H9 (cell line): ENCODE data around the gene NHLH1. TPM values are rescaled to one million over a fixed set of nuclear protein-coding genes. Genes with fewer than 3 reads are reported as not detected.

Experiments used
- DNase-seq: peaks from one replicate; pipeline ENCODE4 v3.0.0-alpha.2; 2017
- H2AFZ ChIP-seq: one replicate; pipeline ENCODE4 v1.6.1; 2013; ENCODE audit warnings: mild to moderate bottlenecking, low read length, control low read depth, moderate library complexity
- H2AK5ac ChIP-seq: 2 replicates; pipeline ENCODE4 v1.6.1; 2013; ENCODE audit warnings: low read length, control low read depth, mixed read lengths; ENCODE audit not compliant: insufficient read length
- H2BK120ac ChIP-seq: one replicate; pipeline ENCODE4 v1.6.1; 2013; ENCODE audit warnings: low read depth, mild to moderate bottlenecking, low read length, control low read depth, inconsistent platforms; ENCODE audit not compliant: poor library complexity, severe bottlenecking
- H2BK12ac ChIP-seq: 2 replicates; pipeline ENCODE4 v1.6.1; 2013; ENCODE audit warnings: low read length, control low read depth, mixed read lengths, low read depth; ENCODE audit not compliant: insufficient read length
- H2BK15ac ChIP-seq: 2 replicates; pipeline ENCODE4 v1.6.1; 2013; ENCODE audit warnings: low read depth, low read length, control low read depth
- H2BK20ac ChIP-seq: one replicate; pipeline ENCODE4 v1.6.1; 2013; ENCODE audit warnings: low read depth, mild to moderate bottlenecking, low read length, control low read depth, inconsistent platforms; ENCODE audit not compliant: poor library complexity, severe bottlenecking
- H2BK5ac ChIP-seq: 2 replicates; pipeline ENCODE4 v1.6.1; 2013; ENCODE audit warnings: low read length, control low read depth, mixed read lengths; ENCODE audit not compliant: insufficient read length
- H3K14ac ChIP-seq: 2 replicates; pipeline ENCODE4 v1.6.1; 2013; ENCODE audit warnings: low read length, control low read depth; ENCODE audit not compliant: insufficient read depth
- H3K18ac ChIP-seq: 2 replicates; pipeline ENCODE4 v1.6.1; 2013; ENCODE audit warnings: low read depth, mild to moderate bottlenecking, mixed read lengths, low read length, control low read depth; ENCODE audit not compliant: insufficient read length
- H3K23ac ChIP-seq: 2 replicates; pipeline ENCODE4 v1.6.1; 2013; ENCODE audit warnings: low read length, control low read depth, mixed read lengths, low read depth; ENCODE audit not compliant: insufficient read length
- H3K23me2 ChIP-seq: 2 replicates; pipeline ENCODE4 v1.6.1; 2013; ENCODE audit warnings: low read depth, mild to moderate bottlenecking, mixed read lengths, low read length, control low read depth; ENCODE audit not compliant: insufficient read length, poor library complexity, severe bottlenecking
- H3K27ac ChIP-seq: 2 replicates; pipeline ENCODE4 v1.5.1; 2013; ENCODE audit warnings: low read length, control low read depth, mixed read lengths, low read depth; ENCODE audit not compliant: insufficient read length
- H3K27me3 ChIP-seq: 2 replicates; pipeline ENCODE4 v1.6.1; 2013; ENCODE audit warnings: low read length, control low read depth, inconsistent platforms; ENCODE audit not compliant: insufficient read depth
- H3K4ac ChIP-seq: 2 replicates; pipeline ENCODE4 v1.6.1; 2013; ENCODE audit warnings: low read depth, mild to moderate bottlenecking, control low read depth, inconsistent platforms, low read length, moderate library complexity
- H3K4me1 ChIP-seq: 2 replicates; pipeline ENCODE4 v1.6.1; 2013; ENCODE audit warnings: low read length, control low read depth, inconsistent platforms; ENCODE audit not compliant: insufficient read depth
- H3K4me2 ChIP-seq: 2 replicates; pipeline ENCODE4 v1.6.1; 2013; ENCODE audit warnings: low read length, control low read depth, mixed read lengths; ENCODE audit not compliant: insufficient read length, insufficient read depth
- H3K56ac ChIP-seq: 2 replicates; pipeline ENCODE4 v1.6.1; 2013; ENCODE audit warnings: low read depth, mild to moderate bottlenecking, mixed read lengths, low read length, control low read depth; ENCODE audit not compliant: insufficient read length
- H3K79me1 ChIP-seq: 2 replicates; pipeline ENCODE4 v1.6.1; 2013; ENCODE audit warnings: low read depth, mild to moderate bottlenecking, moderate library complexity, low read length, control low read depth, inconsistent platforms; ENCODE audit not compliant: insufficient read depth, poor library complexity, severe bottlenecking
- H3K79me2 ChIP-seq: 2 replicates; pipeline ENCODE4 v1.6.1; 2013; ENCODE audit warnings: low read length, control low read depth, inconsistent platforms; ENCODE audit not compliant: insufficient read depth
- H3K9ac ChIP-seq: 2 replicates; pipeline ENCODE4 v1.6.1; 2013; ENCODE audit warnings: low read length, control low read depth, mixed read lengths; ENCODE audit not compliant: insufficient read length; ENCODE audit errors: extremely low read depth
- H3K9me3 ChIP-seq: one replicate; pipeline ENCODE4 v1.6.1; 2013; ENCODE audit warnings: low read depth, low read length, inconsistent platforms; ENCODE audit not compliant: control insufficient read depth
- H3T11ph ChIP-seq: one replicate; pipeline ENCODE4 v1.6.1; 2013; ENCODE audit warnings: mild to moderate bottlenecking, low read length, control low read depth, inconsistent platforms
- H4K20me1 ChIP-seq: one replicate; pipeline ENCODE4 v1.6.1; 2013; ENCODE audit not compliant: control insufficient read depth, insufficient read length, insufficient read depth
- H4K5ac ChIP-seq: 2 replicates; pipeline ENCODE4 v1.6.1; 2013; ENCODE audit warnings: low read depth, mild to moderate bottlenecking, mixed read lengths, low read length, control low read depth; ENCODE audit not compliant: insufficient read length
- H4K8ac ChIP-seq: replicated peaks from 2 replicates; pipeline ENCODE4 v1.6.1; 2013; ENCODE audit warnings: low read length, control low read depth, mixed read lengths, low read depth; ENCODE audit not compliant: insufficient read length
- H4K91ac ChIP-seq: 2 replicates; pipeline ENCODE4 v1.6.1; 2013; ENCODE audit warnings: low read depth, mild to moderate bottlenecking, moderate library complexity, mixed read lengths, low read length, control low read depth; ENCODE audit not compliant: insufficient read length
- H3K27ac Mint-ChIP-seq, 3 experiments: 2 replicates in 2 of 3; 3 replicates in 1 of 3; pipeline ENCODE4 v1.8.0; 2020 to 2021; ENCODE audit warnings: mixed read lengths in 3 of 3, mild to moderate bottlenecking in 1 of 3, moderate library complexity in 1 of 3
- H3K27me3 Mint-ChIP-seq: 2 replicates; pipeline ENCODE4 v1.8.0; 2021; ENCODE audit warnings: low read depth, mild to moderate bottlenecking, moderate library complexity, mixed read lengths
- H3K36me3 Mint-ChIP-seq, 3 experiments: 2 replicates in 2 of 3; 3 replicates in 1 of 3; pipeline ENCODE4 v1.8.0; 2020 to 2021; ENCODE audit warnings: low read depth in 3 of 3, mixed read lengths in 3 of 3; ENCODE audit not compliant: insufficient read depth in 1 of 3
- H3K4me1 Mint-ChIP-seq, 2 experiments: 2 replicates each; pipeline ENCODE4 v1.8.0; 2020; ENCODE audit warnings: mixed read lengths in 2 of 2
- H3K4me3 Mint-ChIP-seq, 2 experiments: 2 replicates in 1 of 2; 3 replicates in 1 of 2; pipeline ENCODE4 v1.8.0; 2020 to 2021; ENCODE audit warnings: mild to moderate bottlenecking in 2 of 2, mixed read lengths in 2 of 2, moderate library complexity in 1 of 2
- H3K9me3 Mint-ChIP-seq, 2 experiments: 2 replicates in 1 of 2; 3 replicates in 1 of 2; pipeline ENCODE4 v1.8.0; 2020; ENCODE audit warnings: mild to moderate bottlenecking in 2 of 2, mixed read lengths in 2 of 2, moderate library complexity in 1 of 2
- WGBS: extraction: QIAGEN DNeasy Blood & Tissue Kit; methylation state at CpG from one replicate; pipeline ENCODE4 v1.1.7; 2013; ENCODE audit warnings: missing lambda C conversion rate, low lambda C conversion rate, mixed read lengths; ENCODE audit not compliant: insufficient read length; ENCODE audit errors: extremely low coverage; 5-methylcytosine and 5-hydroxymethylcytosine counted together
- total RNA-seq: library from RNA; stranded (reverse); gene quantifications from 2 replicates; pipeline ENCODE4 v1.2.1, GENCODE V29; 2021
- TF ChIP-seq, protein P1 (sequence below): fragments of 200-600 bp; sonication (generic); conservative IDR thresholded peaks from 3 replicates; pipeline ENCODE4 v1.8.0; 2021; ENCODE audit warnings: antibody characterized with exemption, mild to moderate bottlenecking

The NHLH1 gene
- total RNA-seq, 1 experiment from 2014 or later = 1.5 TPM

DNA sequence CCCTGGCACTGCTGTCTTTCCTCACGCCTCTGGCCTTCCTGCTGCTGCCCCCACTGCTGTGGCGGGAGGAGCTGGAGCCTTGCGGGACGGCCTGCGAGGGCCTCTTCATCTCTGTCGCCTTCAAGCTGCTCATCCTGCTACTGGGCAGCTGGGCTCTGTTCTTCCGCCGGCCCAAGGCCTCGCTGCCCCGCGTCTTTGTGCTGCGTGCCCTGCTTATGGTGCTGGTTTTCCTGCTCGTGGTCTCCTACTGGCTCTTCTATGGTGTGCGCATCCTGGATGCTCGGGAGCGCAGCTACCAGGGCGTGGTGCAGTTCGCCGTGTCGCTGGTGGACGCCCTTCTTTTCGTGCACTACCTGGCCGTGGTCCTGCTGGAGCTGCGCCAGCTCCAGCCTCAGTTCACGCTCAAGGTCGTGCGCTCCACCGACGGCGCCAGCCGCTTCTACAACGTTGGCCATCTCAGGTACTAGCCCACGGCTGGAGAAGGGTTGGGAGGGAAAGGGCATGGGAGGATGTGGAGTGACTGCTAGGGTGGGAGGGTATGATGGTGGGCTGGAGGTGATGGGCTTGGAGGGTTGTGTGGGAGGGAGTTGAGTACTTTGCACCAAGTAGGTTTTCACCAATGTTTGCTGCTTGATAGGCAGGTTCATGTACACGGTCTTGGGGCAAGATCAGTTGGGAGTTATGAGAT is 52.4 kb downstream of the NHLH1 start:
- Histone ChIP-seq H4K5ac (no peak overlapping the region), H2BK120ac (no peak overlapping the region), H4K91ac (no peak overlapping the region), H3K9ac (no peak overlapping the region), H3K4me1 (no peaks in the 10 kb centered on the region), H3K14ac (no peak overlapping the region), H3K27ac (no peak overlapping the region), H2BK12ac (no peak overlapping the region), H2BK20ac (no peak overlapping the region), H2AFZ (no peak overlapping the region), H3K27me3 (no peaks in the 10 kb centered on the region), H2AK5ac (no peak overlapping the region), H3K23ac (no peak overlapping the region), H4K20me1 (no peaks in the 10 kb centered on the region), H3K9me3 (no peaks in the 10 kb centered on the region), H2BK5ac (no peak overlapping the region), H3K4me2 (no peak overlapping the region), H3K79me1 (no peaks in the 10 kb centered on the region), H3K18ac (no peak overlapping the region), H3K23me2 (no peaks in the 10 kb centered on the region), H2BK15ac (no peak overlapping the region), H3K79me2 (no peaks in the 10 kb centered on the region), H4K8ac (no peak overlapping the region), H3T11ph (no peak overlapping the region), H3K4ac (no peak overlapping the region), H3K56ac (no peak overlapping the region)
- no peaks in the 10 kb centered on the region for H3K27me3 Mint-ChIP-seq
- no peak for DNase-seq
- H3K4me3 Mint-ChIP-seq = no peak overlapping the region
- WGBS = no CpG with 5 or more reads among the region's 34 CpGs
- no peak overlapping the region for H3K27ac Mint-ChIP-seq
- peaks cover 31 to 77% (median 66%) of the 10 kb centered on the region in 3 experiments; a peak in 6 of 7 replicates for H3K36me3 Mint-ChIP-seq
- TF ChIP-seq, protein P1, sequence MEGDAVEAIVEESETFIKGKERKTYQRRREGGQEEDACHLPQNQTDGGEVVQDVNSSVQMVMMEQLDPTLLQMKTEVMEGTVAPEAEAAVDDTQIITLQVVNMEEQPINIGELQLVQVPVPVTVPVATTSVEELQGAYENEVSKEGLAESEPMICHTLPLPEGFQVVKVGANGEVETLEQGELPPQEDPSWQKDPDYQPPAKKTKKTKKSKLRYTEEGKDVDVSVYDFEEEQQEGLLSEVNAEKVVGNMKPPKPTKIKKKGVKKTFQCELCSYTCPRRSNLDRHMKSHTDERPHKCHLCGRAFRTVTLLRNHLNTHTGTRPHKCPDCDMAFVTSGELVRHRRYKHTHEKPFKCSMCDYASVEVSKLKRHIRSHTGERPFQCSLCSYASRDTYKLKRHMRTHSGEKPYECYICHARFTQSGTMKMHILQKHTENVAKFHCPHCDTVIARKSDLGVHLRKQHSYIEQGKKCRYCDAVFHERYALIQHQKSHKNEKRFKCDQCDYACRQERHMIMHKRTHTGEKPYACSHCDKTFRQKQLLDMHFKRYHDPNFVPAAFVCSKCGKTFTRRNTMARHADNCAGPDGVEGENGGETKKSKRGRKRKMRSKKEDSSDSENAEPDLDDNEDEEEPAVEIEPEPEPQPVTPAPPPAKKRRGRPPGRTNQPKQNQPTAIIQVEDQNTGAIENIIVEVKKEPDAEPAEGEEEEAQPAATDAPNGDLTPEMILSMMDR = no peak
- H3K9me3 Mint-ChIP-seq = no peaks in the 10 kb centered on the region
- peaks cover 4 to 6% of the 10 kb centered on the region in 2 experiments; a peak in 3 of 4 replicates for H3K4me1 Mint-ChIP-seq
